Measurements from ENCODE around the gene MYO10.
"Not testable (repeated sequence)": the region's sequence is repeated elsewhere in the genome, so short reads cannot be mapped to it uniquely, and the experiment has no call there.

The MYO10 gene

DNA sequence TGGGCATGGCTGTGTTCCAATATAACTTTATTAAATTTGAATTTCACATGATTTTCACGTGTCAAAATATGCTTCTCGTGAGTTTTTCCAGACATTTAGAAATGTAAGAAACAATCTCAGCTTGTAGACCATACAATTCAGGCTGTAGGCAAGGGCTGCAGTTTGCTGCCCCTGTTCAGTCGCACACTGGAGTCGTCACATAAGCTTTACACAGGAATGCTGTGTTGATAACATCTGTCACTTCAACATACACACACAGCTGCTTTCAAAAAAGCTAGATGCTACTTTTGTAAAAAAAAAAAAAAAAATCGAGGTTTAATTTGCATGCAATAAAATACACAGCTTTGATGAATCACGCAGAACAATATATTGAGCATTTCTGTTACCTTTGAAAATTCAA, 77.9 kb downstream of the MYO10 start:
- DNase-seq: no peak

- DNase-seq: no peak
Measured at GRCh38 chr5:16857635-16858034, 78.5 kb downstream of the MYO10 start.

DNA sequence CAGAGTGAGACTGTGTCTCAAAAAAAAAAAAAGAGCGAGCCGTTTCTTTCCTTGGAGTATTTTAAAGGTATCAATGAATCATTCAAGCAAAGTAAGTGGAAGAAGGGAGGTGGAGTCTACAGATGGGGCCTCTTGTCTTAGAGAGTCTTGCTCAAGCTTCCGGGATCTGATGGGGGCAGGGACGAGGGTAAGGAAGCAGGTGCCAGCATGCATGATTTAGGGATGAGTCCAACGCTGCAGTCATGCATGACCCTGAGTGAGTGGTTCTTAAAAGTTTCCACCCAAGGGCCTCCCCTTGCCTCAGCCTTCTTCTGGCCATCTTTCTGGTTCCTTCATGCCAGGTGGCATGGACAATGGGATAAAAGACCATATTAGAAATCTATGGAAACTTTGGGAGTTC, 79.6 kb downstream of the MYO10 start:
- DNase-seq: no peak

DNA sequence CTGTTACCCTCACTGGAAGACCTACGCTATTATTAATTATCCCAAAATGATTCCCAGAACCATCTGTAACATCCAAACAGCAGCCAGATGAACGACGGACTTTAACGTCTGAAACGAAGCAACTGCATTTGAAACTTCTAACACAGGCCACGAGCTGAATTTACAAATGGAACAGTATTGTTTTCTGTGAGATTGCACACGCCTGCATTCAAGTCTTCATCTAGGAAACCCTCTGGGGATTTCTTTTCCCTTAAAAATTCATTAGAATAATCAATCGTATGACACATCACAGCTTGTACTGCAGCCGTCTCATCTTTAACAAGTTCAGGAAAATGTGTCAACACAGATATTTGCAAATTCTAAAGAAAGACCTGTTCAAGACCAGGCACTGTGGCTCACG, 80.2 kb downstream of the MYO10 start:
- DNase-seq: no peak

GRCh38 chr5:16855485-16855884, 80.6 kb downstream of the MYO10 start:
- no peak for DNase-seq

GRCh38 chr5:16854351-16854750, 81.7 kb downstream of the MYO10 start:
- no peak for DNase-seq

DNA sequence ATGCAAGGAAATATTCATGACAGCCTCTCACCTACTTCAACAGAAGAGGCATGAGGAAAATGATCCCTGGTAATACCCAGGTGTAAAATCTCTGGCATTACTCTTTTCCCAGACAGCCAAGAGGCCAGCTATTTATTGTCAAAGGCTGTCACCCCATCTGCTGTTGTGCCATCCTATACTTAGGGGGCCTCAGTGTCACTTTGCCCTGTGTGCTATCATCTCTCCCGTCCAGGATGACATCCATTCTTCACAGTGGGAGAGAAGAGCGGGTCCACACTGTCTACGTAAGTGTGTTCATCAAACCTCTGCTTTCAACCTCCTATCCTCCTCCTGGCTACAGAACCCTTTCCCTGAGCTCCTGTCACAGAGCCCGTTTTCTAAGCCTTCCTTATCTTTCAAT, 82.6 kb downstream of the MYO10 start:
- no peak for DNase-seq

GRCh38 chr5:16852251-16853005, 83.7 kb downstream of the MYO10 start:
- DNase-seq: no peak

GRCh38 chr5:16849775-16850174, 86.3 kb downstream of the MYO10 start:
- no peak for DNase-seq

DNA sequence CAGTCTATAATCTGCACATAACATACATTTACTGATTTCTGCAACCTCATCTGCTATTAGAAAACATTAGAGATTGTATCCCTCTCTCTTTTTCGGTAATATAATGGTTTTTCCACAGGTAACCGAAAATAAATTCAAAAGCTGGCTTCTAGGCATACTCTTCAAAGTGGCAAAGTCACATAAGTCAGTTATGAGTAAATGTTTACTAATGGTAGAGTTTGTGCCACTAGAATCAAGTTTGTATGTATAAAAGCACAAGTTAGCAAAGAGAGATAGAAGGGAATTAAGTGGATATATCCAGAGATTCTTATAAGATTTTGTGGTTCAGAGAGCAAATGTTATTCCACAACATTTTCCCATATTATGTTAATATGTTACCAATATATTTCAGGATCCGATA, 86.9 kb downstream of the MYO10 start:
- no peak for DNase-seq

DNA sequence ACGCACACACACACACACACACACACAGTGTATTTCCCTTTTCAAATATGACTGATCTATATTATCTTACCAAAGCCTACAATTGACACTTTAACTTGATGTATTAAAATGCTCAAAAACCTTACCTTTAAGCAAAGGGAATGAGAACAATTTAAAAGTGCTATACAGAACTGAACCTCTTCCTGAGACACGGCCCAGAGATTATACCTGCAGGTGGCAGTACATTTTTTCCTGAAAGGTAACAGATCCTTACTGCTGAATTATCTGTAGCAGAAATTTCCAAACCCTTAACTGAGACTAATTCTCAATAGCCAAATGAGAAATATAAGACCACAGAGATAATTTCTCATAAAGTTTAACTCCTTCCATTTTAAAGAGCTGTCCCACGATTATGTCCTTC, 91.1 kb downstream of the MYO10 start:
- DNase-seq: no peak

GRCh38 chr5:16842896-16843295, 93.2 kb downstream of the MYO10 start:
- DNase-seq: peak in 1 of 2 experiments; percentile 7

GRCh38 chr5:16841416-16841815, 94.7 kb downstream of the MYO10 start:
- no peak for DNase-seq

GRCh38 chr5:16837305-16837704, 98.8 kb downstream of the MYO10 start:
- no peak for DNase-seq

DNA sequence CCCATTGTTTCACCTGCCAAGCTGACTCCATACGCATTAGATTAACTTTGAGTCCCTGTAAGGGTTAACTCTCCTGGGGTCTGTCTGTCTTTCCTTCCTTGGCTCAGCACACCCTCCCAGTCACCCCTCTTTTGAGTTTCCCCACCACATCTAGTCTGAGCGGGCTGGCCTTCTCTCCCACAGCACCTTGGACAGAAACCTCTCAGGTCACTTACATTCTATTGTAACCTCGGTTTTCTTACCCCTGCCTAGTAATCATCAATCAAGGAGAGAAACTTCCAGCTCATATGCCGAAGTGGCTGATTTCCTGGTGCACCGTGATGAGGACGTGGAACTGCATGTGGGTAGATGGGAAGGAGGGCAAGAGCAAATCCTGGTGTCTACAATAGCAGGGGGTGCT, 102.1 kb downstream of the MYO10 start:
- DNase-seq: no peak

DNA sequence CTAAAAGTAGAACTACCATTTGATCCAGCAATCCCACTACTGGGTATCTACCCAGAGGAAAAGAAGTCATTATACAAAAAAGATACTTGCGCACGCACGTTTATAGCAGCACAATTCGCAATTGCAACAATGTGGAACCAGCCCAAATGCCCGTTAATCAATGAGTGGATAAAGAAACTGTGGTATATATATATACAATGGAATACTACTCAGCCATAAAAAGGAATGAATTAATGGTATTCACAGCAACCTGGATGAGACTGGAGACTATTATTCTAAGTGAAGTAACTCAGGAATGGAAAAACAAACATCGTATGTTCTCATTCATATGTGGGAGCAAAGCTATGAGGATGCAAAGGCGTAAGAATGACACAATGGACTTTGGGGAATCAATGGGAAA, 104.8 kb downstream of the MYO10 start:
- DNase-seq: not testable (repeated sequence)

DNA sequence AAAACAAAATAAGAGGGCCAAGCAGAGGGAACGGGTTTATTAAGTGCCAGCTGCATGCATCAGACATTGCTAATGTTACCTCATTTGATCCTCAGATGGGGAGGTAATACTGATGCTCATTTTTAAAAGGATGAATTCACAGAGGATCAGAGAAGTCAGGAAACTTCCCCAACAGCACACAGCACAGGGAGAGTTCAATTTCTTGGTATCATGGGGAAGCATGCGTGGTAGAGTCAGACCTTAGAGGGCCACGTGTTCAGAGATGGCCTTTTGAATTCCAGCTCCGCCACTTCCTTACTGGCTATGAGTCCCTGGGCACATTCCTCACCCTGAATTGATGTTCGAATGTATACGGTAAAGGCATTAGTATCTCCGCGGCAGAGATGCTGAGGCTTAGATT, 108.3 kb downstream of the MYO10 start:
- no peak for DNase-seq

DNA sequence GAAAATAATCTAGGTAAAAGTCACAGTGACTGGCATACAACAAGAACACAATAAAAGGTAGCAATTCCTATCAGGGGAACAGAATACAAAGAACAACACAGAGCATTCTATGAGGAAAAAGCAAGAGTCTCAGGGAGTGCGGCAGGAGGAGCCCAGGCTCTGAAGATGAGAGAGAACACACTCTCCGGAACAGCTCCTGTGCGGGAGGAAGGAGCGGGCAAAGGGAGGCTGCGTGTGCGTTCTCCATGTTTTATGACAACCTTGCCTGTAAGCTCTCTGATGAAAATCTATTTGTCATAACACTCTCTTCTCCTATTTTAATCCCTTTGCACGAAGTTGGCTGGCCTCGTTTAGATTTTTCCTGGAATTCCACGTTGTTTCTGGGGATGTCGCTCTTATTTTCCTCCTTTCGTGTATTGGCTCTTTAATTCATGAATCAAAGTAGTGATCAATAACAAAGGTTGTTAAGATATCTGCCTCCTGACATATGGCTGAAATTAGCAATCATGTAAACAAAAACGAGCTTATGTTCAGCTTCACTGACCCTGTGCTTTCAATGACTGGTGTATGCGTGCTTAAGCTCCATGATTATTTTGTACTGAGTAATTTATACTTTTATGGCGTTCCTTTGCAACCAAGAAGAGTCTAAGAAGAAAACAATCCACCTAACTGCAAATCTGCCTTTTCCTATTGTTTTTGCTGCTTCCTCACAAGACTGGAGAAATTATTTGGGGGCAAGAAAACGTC, 109.5 kb downstream of the MYO10 start:
- no peak for DNase-seq

DNA sequence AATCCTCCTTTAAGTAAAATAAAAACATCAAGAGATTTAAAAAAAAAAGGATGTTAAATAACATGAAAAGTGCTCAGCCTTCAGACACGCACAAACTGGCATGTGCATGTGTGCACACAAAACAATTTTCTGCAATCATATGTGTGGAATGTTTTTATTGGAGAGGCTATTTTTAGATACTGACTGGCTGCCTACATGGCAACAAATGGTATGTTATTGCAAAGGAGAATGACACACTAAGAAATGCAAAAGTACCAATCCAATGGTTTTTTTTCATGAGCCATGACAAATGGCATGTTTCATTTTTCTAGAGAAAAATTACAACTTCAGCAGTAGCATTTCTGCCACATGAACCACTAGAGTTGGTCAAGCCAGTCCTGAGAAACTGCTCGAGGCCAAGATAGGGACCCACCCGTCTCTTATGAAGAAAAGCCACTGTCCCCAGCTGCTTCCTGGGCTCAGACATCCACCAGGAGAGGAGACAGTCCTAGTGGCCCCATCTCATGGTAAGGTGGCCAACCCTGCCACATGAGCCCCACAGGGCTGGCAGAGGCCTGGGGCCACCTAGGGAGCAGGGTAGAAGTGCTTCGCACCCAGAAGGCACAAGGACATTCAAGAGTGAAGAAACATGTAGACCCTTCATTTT, 116.4 kb downstream of the MYO10 start:
- no peak for DNase-seq

GRCh38 chr5:16815432-16815831, 120.7 kb downstream of the MYO10 start:
- DNase-seq: no peak

DNA sequence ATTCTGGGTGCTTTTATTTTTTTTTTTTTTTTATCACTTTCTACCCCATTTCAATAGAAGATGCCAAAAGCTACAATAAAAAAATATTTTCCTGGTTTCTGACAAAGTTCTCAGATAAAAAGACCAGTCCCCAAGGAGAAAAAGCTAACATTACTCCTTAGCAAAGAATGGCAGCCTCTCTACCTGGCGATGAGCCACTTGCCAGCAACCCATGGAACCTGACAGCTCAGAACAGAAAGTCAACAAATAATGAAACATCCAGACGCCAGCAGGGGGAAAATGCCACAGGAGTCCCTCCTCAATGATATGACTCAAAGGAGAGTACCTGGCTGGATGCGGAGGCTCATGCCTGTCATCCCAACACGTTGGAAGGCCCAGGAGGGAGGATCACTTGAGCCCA, 123.2 kb downstream of the MYO10 start:
- no peak for DNase-seq

GRCh38 chr5:16812448-16812847, 123.6 kb downstream of the MYO10 start:
- no peak for DNase-seq

GRCh38 chr5:16810208-16810854, 125.8 kb downstream of the MYO10 start:
- no peak for DNase-seq

Measured in Kasumi-1 (cell line).